ENCODE results near the gene NRXN2.

The NRXN2 gene

DNA sequence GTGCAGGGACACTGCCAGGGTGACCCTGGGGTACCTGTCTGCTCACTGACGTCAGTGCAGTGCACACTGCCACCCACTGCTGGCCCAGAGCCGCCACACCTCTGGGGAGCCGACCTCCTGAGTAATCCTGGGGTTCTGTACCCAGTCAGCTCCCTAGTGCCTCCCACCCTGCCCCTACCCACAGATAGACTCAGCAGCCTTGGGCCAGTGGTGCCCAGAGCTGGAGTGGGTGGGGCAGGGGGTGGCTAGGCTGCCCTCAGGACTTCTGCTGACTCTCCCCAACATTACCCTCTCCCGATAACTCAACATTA is 5.8 kb downstream of the NRXN2 start:
- Histone ChIP-seq H3K18ac (ENCODE audit: low read length) (no peak overlapping the region), H3K27me3 (ENCODE audit: insufficient read depth, low read length, poor library complexity) (peaks cover 18% of the 10 kb centered on the region), H3K4me3 (ENCODE audit: low read length) (no peak overlapping the region), H2BK15ac (replicated peaks; ENCODE audit: low read depth) (no peak overlapping the region), H3K56ac (ENCODE audit: low read length) (no peak overlapping the region), H3K9ac (ENCODE audit: low read length) (no peak overlapping the region), H4K5ac (ENCODE audit: low read length) (no peak overlapping the region), H3K79me2 (ENCODE audit: control insufficient read depth, insufficient read depth, low read length) (no peaks in the 10 kb centered on the region), H4K8ac (ENCODE audit: low read depth, low read length) (no peak overlapping the region), H2BK5ac (ENCODE audit: low read length) (no peak overlapping the region), H3K4me1 (ENCODE audit: control insufficient read depth, low read depth, low read length) (no peaks in the 10 kb centered on the region), H2AK5ac (ENCODE audit: low read length) (no peak overlapping the region), H3K4ac (ENCODE audit: low read depth, low read length) (no peak overlapping the region), H3K79me1 (ENCODE audit: low read length) (no peaks in the 10 kb centered on the region), H3K4me2 (ENCODE audit: low read length) (no peak overlapping the region), H2BK120ac (ENCODE audit: low read depth, low read length) (no peak overlapping the region), H3K36me3 (ENCODE audit: control insufficient read depth, insufficient read depth, low read length) (no peaks in the 10 kb centered on the region), H3K27ac (ENCODE audit: low read depth, low read length) (no peak overlapping the region), H3K23ac (ENCODE audit: low read length) (no peak overlapping the region)
- no CpG with 5 or more reads among the region's 4 CpGs for WGBS (ENCODE audit: extremely low coverage, insufficient coverage, low lambda C conversion rate)
- DNase-seq, result no peak

- H3K4me2 ChIP-seq (ENCODE audit: low read length), result no peak overlapping the region
- H3K4me3 ChIP-seq (ENCODE audit: low read length), result no peak overlapping the region
- no peak overlapping the region for H4K8ac ChIP-seq (ENCODE audit: low read depth, low read length)
- no CpG with 5 or more reads among the region's 21 CpGs for WGBS (ENCODE audit: extremely low coverage, insufficient coverage, low lambda C conversion rate)
- no peak for DNase-seq
- no peak overlapping the region for H2BK5ac ChIP-seq (ENCODE audit: low read length)
- no peak overlapping the region for H3K4ac ChIP-seq (ENCODE audit: low read depth, low read length)
- no peak overlapping the region for H4K5ac ChIP-seq (ENCODE audit: low read length)
- H3K27me3 ChIP-seq (ENCODE audit: insufficient read depth, low read length, poor library complexity), result peaks cover 17% of the 10 kb centered on the region
- H3K36me3 ChIP-seq (ENCODE audit: control insufficient read depth, insufficient read depth, low read length), result no peaks in the 10 kb centered on the region
- H3K27ac ChIP-seq (ENCODE audit: low read depth, low read length), result no peak overlapping the region
- H2AK5ac ChIP-seq (ENCODE audit: low read length), result no peak overlapping the region
- no peaks in the 10 kb centered on the region for H3K79me2 ChIP-seq (ENCODE audit: control insufficient read depth, insufficient read depth, low read length)
- H3K23ac ChIP-seq (ENCODE audit: low read length), result no peak overlapping the region
- no peak overlapping the region for H3K18ac ChIP-seq (ENCODE audit: low read length)
- no peak overlapping the region for H2BK120ac ChIP-seq (ENCODE audit: low read depth, low read length)
- no peak overlapping the region for H3K9ac ChIP-seq (ENCODE audit: low read length)
- no peaks in the 10 kb centered on the region for H3K4me1 ChIP-seq (ENCODE audit: control insufficient read depth, low read depth, low read length)
- no peaks in the 10 kb centered on the region for H3K79me1 ChIP-seq (ENCODE audit: low read length)
- no peak overlapping the region for H2BK15ac ChIP-seq (replicated peaks; ENCODE audit: low read depth)
- H3K56ac ChIP-seq (ENCODE audit: low read length), result no peak overlapping the region
Measured at GRCh38 chr11:64716473-64717267, 6.3 kb downstream of the NRXN2 start.

GRCh38 chr11:64715756-64716472 is 7.1 kb downstream of the NRXN2 start:
- no peak overlapping the region for H3K9ac ChIP-seq (ENCODE audit: low read length)
- H3K79me2 ChIP-seq (ENCODE audit: control insufficient read depth, insufficient read depth, low read length), result no peaks in the 10 kb centered on the region
- H3K4me2 ChIP-seq (ENCODE audit: low read length), result no peak overlapping the region
- H3K27me3 ChIP-seq (ENCODE audit: insufficient read depth, low read length, poor library complexity), result peaks cover 17% of the 10 kb centered on the region
- no peak overlapping the region for H3K4ac ChIP-seq (ENCODE audit: low read depth, low read length)
- H3K4me3 ChIP-seq (ENCODE audit: low read length), result no peak overlapping the region
- H4K8ac ChIP-seq (ENCODE audit: low read depth, low read length), result no peak overlapping the region
- H3K27ac ChIP-seq (ENCODE audit: low read depth, low read length), result no peak overlapping the region
- H4K5ac ChIP-seq (ENCODE audit: low read length), result no peak overlapping the region
- H3K23ac ChIP-seq (ENCODE audit: low read length), result no peak overlapping the region
- H3K18ac ChIP-seq (ENCODE audit: low read length), result no peak overlapping the region
- H3K56ac ChIP-seq (ENCODE audit: low read length), result no peak overlapping the region
- peaks cover 2% of the 10 kb centered on the region for H3K4me1 ChIP-seq (ENCODE audit: control insufficient read depth, low read depth, low read length)
- no peak overlapping the region for H2AK5ac ChIP-seq (ENCODE audit: low read length)
- no peak for DNase-seq
- H3K36me3 ChIP-seq (ENCODE audit: control insufficient read depth, insufficient read depth, low read length), result no peaks in the 10 kb centered on the region
- no peak overlapping the region for H2BK120ac ChIP-seq (ENCODE audit: low read depth, low read length)
- no peaks in the 10 kb centered on the region for H3K79me1 ChIP-seq (ENCODE audit: low read length)
- no peak overlapping the region for H2BK5ac ChIP-seq (ENCODE audit: low read length)
- H2BK15ac ChIP-seq (replicated peaks; ENCODE audit: low read depth), result no peak overlapping the region
- WGBS (ENCODE audit: extremely low coverage, insufficient coverage, low lambda C conversion rate), result no CpG with 5 or more reads among the region's 13 CpGs

DNA sequence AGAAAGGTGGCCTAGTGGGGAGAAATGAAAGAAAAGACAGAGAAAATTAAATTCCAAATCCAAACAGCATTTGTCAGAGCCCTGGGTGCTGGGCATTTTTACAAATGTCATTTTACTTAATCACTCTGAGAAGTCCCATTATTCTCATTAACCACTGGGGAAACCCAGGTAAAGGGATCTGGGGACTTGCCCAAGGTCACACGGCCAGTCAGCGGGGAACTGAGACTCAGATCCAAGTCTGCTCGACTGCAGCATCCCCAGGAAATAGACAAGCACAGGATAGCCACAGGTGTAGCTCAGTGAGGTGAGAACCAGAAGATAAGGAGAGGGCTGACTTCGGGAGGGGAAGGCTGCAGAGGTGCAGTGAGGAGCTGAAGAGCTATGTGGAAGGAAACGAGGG is 7.9 kb downstream of the NRXN2 start:
- Histone ChIP-seq H4K5ac (ENCODE audit: low read length) (no peak overlapping the region), H3K4me2 (ENCODE audit: low read length) (no peak overlapping the region), H2BK120ac (ENCODE audit: low read depth, low read length) (no peak overlapping the region), H2BK5ac (ENCODE audit: low read length) (no peak overlapping the region), H3K79me2 (ENCODE audit: control insufficient read depth, insufficient read depth, low read length) (no peaks in the 10 kb centered on the region), H2AK5ac (ENCODE audit: low read length) (no peak overlapping the region), H3K36me3 (ENCODE audit: control insufficient read depth, insufficient read depth, low read length) (no peaks in the 10 kb centered on the region), H3K23ac (ENCODE audit: low read length) (no peak overlapping the region), H3K27me3 (ENCODE audit: insufficient read depth, low read length, poor library complexity) (peaks cover 17% of the 10 kb centered on the region), H4K8ac (ENCODE audit: low read depth, low read length) (no peak overlapping the region), H2BK15ac (replicated peaks; ENCODE audit: low read depth) (no peak overlapping the region), H3K18ac (ENCODE audit: low read length) (no peak overlapping the region), H3K4me1 (ENCODE audit: control insufficient read depth, low read depth, low read length) (peaks cover 6% of the 10 kb centered on the region), H3K4ac (ENCODE audit: low read depth, low read length) (no peak overlapping the region), H3K79me1 (ENCODE audit: low read length) (no peaks in the 10 kb centered on the region), H3K56ac (ENCODE audit: low read length) (no peak overlapping the region), H3K9ac (ENCODE audit: low read length) (no peak overlapping the region), H3K4me3 (ENCODE audit: low read length) (no peak overlapping the region), H3K27ac (ENCODE audit: low read depth, low read length) (no peak overlapping the region)
- DNase-seq, result no peak
- no CpG with 5 or more reads among the region's 5 CpGs for WGBS (ENCODE audit: extremely low coverage, insufficient coverage, low lambda C conversion rate)

DNA sequence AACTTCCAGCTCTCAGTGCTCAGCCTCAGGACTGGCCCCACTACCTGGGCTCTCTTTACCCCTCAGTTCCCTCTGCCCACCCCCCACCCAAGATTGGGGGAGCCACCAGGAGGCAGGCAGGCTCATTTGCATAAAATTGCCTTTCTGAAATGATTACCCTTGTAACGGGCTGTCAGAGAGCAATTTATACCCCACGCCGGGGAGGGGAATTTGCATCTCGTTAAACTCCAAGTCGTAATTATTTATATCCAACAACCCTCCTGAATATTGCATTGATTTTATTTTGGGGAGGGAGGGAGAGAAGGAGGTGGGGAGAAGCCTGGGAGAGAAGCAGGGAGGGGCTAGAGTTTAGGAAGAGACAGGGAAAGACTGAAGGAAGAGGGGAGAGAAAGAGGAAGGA is 8.3 kb downstream of the NRXN2 start:
- no peak overlapping the region for H2BK5ac ChIP-seq (ENCODE audit: low read length)
- no peak overlapping the region for H4K5ac ChIP-seq (ENCODE audit: low read length)
- no peaks in the 10 kb centered on the region for H3K36me3 ChIP-seq (ENCODE audit: control insufficient read depth, insufficient read depth, low read length)
- H2BK120ac ChIP-seq (ENCODE audit: low read depth, low read length), result no peak overlapping the region
- no peak overlapping the region for H3K4ac ChIP-seq (ENCODE audit: low read depth, low read length)
- H3K79me2 ChIP-seq (ENCODE audit: control insufficient read depth, insufficient read depth, low read length), result no peaks in the 10 kb centered on the region
- no peak overlapping the region for H3K18ac ChIP-seq (ENCODE audit: low read length)
- H3K27ac ChIP-seq (ENCODE audit: low read depth, low read length), result no peak overlapping the region
- H3K27me3 ChIP-seq (ENCODE audit: insufficient read depth, low read length, poor library complexity), result peaks cover 17% of the 10 kb centered on the region
- WGBS (ENCODE audit: extremely low coverage, insufficient coverage, low lambda C conversion rate), result no CpG with 5 or more reads among the region's 5 CpGs
- no peak overlapping the region for H4K8ac ChIP-seq (ENCODE audit: low read depth, low read length)
- H3K23ac ChIP-seq (ENCODE audit: low read length), result no peak overlapping the region
- H3K4me1 ChIP-seq (ENCODE audit: control insufficient read depth, low read depth, low read length), result peaks cover 6% of the 10 kb centered on the region
- H2AK5ac ChIP-seq (ENCODE audit: low read length), result no peak overlapping the region
- no peak overlapping the region for H3K9ac ChIP-seq (ENCODE audit: low read length)
- H3K4me3 ChIP-seq (ENCODE audit: low read length), result no peak overlapping the region
- no peaks in the 10 kb centered on the region for H3K79me1 ChIP-seq (ENCODE audit: low read length)
- DNase-seq, result no peak
- no peak overlapping the region for H3K56ac ChIP-seq (ENCODE audit: low read length)
- H3K4me2 ChIP-seq (ENCODE audit: low read length), result no peak overlapping the region
- no peak overlapping the region for H2BK15ac ChIP-seq (replicated peaks; ENCODE audit: low read depth)

Data from mesendoderm (in vitro differentiated cells).